PC-3 (cell line): ENCODE data around the gene ADORA2B. TPM values are rescaled to one million over a fixed set of nuclear protein-coding genes. Genes with fewer than 3 reads are reported as not detected.

Experiments used
- ATAC-seq: fragments of 200-7000 bp; cut with Tn5 transposase; 2 replicates; pipeline ENCODE4 v1.9.1; 2020; ENCODE audit warnings: mild to moderate bottlenecking, moderate library complexity
- BruUV-seq: library from RNA; stranded (reverse); fragments of 400-500 nt; replicated peaks from 2 replicates; lab custom pipeline; 2021; lab: Mats Ljungman, UMichigan
- CTCF ChIA-PET: fragments of 300-600 bp; sonication (Branson Sonifier 250); formaldehyde crosslinking; loops from one replicate; lab custom pipeline; 2022; ENCODE audit warnings: antibody characterized with exemption; lab: Charles Lee
- POLR2A ChIA-PET: fragments of 300-600 bp; sonication (Branson Sonifier 250); formaldehyde crosslinking; loops from one replicate; lab custom pipeline; 2022; ENCODE audit warnings: antibody characterized with exemption; ENCODE audit not compliant: unreplicated experiment; lab: Charles Lee
- DNase-seq: peaks from one replicate; pipeline ENCODE4 v3.0.0-alpha.2; 2015
- H2AFZ ChIP-seq: fragments of 300-600 bp; sonication (generic); 2 replicates; pipeline ENCODE4 v1.6.0; 2016; ENCODE audit warnings: antibody characterized with exemption, low read length
- H3F3A ChIP-seq: fragments of 300-600 bp; sonication (generic); one replicate; pipeline ENCODE4 v1.6.0; 2017; ENCODE audit warnings: antibody characterized with exemption, low read length, control low read depth, mild to moderate bottlenecking; ENCODE audit not compliant: unreplicated experiment
- H3K27ac ChIP-seq: fragments of 300-600 bp; sonication (generic); 2 replicates; pipeline ENCODE4 v1.5.1; 2016; ENCODE audit warnings: mild to moderate bottlenecking, low read length
- H3K27me3 ChIP-seq: fragments of 300-600 bp; sonication (generic); 2 replicates; pipeline ENCODE4 v1.6.1; 2016; ENCODE audit warnings: low read length, mixed read lengths
- H3K36me3 ChIP-seq: fragments of 300-600 bp; sonication (generic); 2 replicates; pipeline ENCODE4 v1.6.1; 2016; ENCODE audit warnings: low read depth, mixed run types, low read length, mixed read lengths
- H3K4me1 ChIP-seq: fragments of 300-600 bp; sonication (generic); 2 replicates; pipeline ENCODE4 v1.5.1; 2016; ENCODE audit warnings: low read length; ENCODE audit not compliant: insufficient read depth
- H3K4me2 ChIP-seq: fragments of 300-600 bp; sonication (generic); 2 replicates; pipeline ENCODE4 v1.6.0; 2016; ENCODE audit warnings: low read length
- H3K4me3 ChIP-seq: fragments of 300-600 bp; sonication (generic); 2 replicates; pipeline ENCODE4 v1.5.1; 2016; ENCODE audit warnings: mild to moderate bottlenecking, low read length, mixed read lengths
- H3K79me2 ChIP-seq: fragments of 300-600 bp; sonication (generic); 2 replicates; pipeline ENCODE4 v1.6.1; 2017; ENCODE audit warnings: low read length, mixed read lengths
- H3K9ac ChIP-seq: fragments of 300-600 bp; sonication (generic); 2 replicates; pipeline ENCODE4 v1.6.0; 2016; ENCODE audit warnings: mild to moderate bottlenecking, low read length
- H3K9me2 ChIP-seq: fragments of 300-600 bp; sonication (generic); replicated peaks from 2 replicates; pipeline ENCODE4 v1.6.1; 2016; ENCODE audit warnings: mixed run types, low read length, mixed read lengths
- H3K9me3 ChIP-seq: fragments of 300-600 bp; sonication (generic); 2 replicates; pipeline ENCODE4 v1.6.1; 2016; ENCODE audit warnings: low read length, mixed read lengths
- H4K20me1 ChIP-seq: fragments of 300-600 bp; sonication (generic); 2 replicates; pipeline ENCODE4 v1.6.1; 2016; ENCODE audit warnings: low read length, mixed read lengths
- EZH2 ChIP-seq: fragments of 300-600 bp; sonication (generic); IDR thresholded peaks from one replicate; pipeline ENCODE4 v1.6.1; 2017; ENCODE audit warnings: antibody characterized with exemption, mild to moderate bottlenecking, low read length; ENCODE audit not compliant: unreplicated experiment
- EZH2phosphoT487 ChIP-seq: fragments of 300-600 bp; sonication (generic); IDR thresholded peaks from 2 replicates; pipeline ENCODE4 v1.6.1; 2018; ENCODE audit warnings: mild to moderate bottlenecking, antibody characterized with exemption, low read length, borderline replicate concordance
- intact Hi-C: fragments of 100-400 bp; cut with micrococcal nuclease; formaldehyde crosslinking; loops from 2 replicates; pipeline ENCODE4 v1.9.0; 2023
- total RNA-seq: library from RNA; depleted of rRNA; stranded (reverse); fragments of >200 nt; gene quantifications from 2 replicates; pipeline ENCODE4 v1.2.3, GENCODE V29; 2014
- TF ChIP-seq, protein P1 (sequence below): fragments of 300-600 bp; sonication (generic); conservative IDR thresholded peaks from 2 replicates; pipeline ENCODE4 v1.5.1; 2017; ENCODE audit warnings: antibody characterized with exemption, low read depth, mild to moderate bottlenecking, low read length

The ADORA2B gene
- total RNA-seq, 1 experiment from 2014 or later: 118 TPM

DNA sequence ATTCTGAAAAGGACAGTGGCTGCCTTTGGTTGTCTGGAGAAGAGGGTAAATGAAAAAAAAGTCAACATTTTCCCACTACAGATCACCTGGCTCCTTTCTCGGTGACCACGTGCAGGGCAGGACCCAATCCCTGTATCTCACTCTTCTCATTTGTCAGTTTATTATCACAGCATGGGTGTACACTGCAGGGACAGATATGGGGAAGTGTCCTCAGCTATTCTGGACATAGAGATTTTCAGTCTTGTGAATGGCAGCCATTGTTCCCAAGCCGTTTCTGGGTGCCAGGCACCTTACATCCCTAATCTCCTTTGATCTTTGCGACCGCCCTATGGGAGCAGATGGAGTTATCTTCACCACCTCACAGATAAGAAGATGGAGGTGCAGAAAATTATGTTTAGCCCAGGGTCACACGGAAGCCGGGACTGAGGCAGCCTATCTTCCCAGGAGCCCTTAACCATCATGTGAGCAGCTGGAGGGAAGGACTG is 7.2 kb downstream of the ADORA2B start:
- H3K27me3 ChIP-seq: no peaks in the 10 kb centered on the region
- intact Hi-C loops: no loop called here
- H3K9me3 ChIP-seq: no peaks in the 10 kb centered on the region
- peaks cover 16% of the 10 kb centered on the region for H3K36me3 ChIP-seq
- H4K20me1 ChIP-seq: 0 out of 2 replicates have a peak, but pooled peaks cover 4% of the 10 kb centered on the region
- ChIA-PET CTCF (no interaction called here), POLR2A (no interaction called here)
- H3K4me2 ChIP-seq: no peak overlapping the region
- H3K27ac ChIP-seq: peak overlapping the region; percentile 85
- ATAC-seq (no peak), DNase-seq (peak; percentile 2)
- H3K9me2 ChIP-seq: no peaks in the 10 kb centered on the region
- H3F3A ChIP-seq: peaks cover 11% of the 10 kb centered on the region
- H2AFZ ChIP-seq: no peak overlapping the region
- BruUV-seq: no TSS peak
- TF ChIP-seq, protein P1, sequence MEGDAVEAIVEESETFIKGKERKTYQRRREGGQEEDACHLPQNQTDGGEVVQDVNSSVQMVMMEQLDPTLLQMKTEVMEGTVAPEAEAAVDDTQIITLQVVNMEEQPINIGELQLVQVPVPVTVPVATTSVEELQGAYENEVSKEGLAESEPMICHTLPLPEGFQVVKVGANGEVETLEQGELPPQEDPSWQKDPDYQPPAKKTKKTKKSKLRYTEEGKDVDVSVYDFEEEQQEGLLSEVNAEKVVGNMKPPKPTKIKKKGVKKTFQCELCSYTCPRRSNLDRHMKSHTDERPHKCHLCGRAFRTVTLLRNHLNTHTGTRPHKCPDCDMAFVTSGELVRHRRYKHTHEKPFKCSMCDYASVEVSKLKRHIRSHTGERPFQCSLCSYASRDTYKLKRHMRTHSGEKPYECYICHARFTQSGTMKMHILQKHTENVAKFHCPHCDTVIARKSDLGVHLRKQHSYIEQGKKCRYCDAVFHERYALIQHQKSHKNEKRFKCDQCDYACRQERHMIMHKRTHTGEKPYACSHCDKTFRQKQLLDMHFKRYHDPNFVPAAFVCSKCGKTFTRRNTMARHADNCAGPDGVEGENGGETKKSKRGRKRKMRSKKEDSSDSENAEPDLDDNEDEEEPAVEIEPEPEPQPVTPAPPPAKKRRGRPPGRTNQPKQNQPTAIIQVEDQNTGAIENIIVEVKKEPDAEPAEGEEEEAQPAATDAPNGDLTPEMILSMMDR: no peak
- TF ChIP-seq EZH2: no peak
- TF ChIP-seq EZH2phosphoT487: no peak
- peaks cover 57% of the 10 kb centered on the region for H3K4me1 ChIP-seq
- no peak overlapping the region for H3K4me3 ChIP-seq
- H3K79me2 ChIP-seq: peaks cover 97% of the 10 kb centered on the region
- no peak overlapping the region for H3K9ac ChIP-seq

DNA sequence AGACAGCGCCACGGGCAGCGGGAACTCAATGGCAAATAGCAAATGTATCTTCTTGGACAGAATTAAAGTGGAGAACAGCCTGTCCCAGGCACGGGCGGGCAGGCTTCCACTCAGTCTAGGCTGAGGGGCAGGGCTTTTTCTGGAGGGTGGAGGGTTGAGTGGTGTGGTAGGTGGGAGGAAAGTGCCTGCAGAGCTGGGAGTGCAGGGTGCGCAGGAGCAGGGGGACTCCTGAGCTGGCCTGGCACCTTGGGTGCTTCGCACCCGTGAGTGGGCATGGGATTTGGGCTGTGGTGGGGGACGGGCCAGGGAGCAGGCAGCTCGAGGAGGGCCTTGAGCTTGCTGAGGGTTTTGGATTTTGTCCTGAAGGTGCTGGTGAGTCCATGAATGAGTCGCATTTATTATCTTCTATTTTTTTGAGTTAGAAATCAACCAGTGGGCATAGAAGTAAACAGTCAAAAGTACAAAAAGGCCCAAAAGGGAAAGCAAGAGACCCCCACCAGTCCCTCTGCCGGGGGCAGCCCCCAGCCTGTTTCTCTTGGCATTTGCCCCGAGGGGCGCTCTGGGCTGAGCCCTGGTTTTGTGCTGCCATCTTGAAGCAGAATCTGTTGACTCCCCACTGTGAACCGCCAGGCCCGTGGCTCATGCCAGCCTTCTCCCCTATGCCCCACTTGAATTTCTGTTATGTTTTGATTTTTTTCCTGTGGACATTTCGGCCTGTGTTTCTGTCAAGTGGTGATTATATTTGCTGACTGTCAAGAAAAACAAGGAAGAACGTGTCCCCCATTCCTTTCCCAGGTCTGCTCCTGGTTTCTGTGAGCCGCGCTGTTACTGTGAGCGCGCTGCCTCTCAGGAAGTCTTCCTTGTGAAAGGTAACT is 8.2 kb downstream of the ADORA2B start:
- Histone ChIP-seq H3K9me3 (no peaks in the 10 kb centered on the region), H2AFZ (no peak overlapping the region), H3K9ac (no peak overlapping the region; the same call in 1 of the 2 replicates), H3K4me1 (peaks cover 58% of the 10 kb centered on the region), H3F3A (peaks cover 11% of the 10 kb centered on the region), H3K27me3 (no peaks in the 10 kb centered on the region), H3K4me2 (no peak overlapping the region), H3K36me3 (peaks cover 16% of the 10 kb centered on the region), H3K9me2 (no peaks in the 10 kb centered on the region), H3K79me2 (peaks cover 97% of the 10 kb centered on the region), H4K20me1 (no peaks in the 10 kb centered on the region), H3K27ac (peak overlapping the region; percentile 85), H3K4me3 (no peak overlapping the region)
- TF ChIP-seq, protein P1: no peak
- TF ChIP-seq EZH2phosphoT487 (no peak), EZH2 (no peak)
- ChIA-PET CTCF (interaction anchor here (1.1 kb wide), 1 partner anchor 8 kb away, joined by 5 read pairs; the partner anchor contains the start of gene ADORA2B), POLR2A (no interaction called here)
- intact Hi-C loops: no loop called here
- no TSS peak for BruUV-seq
- DNase-seq (no peak), ATAC-seq (no peak)

GRCh38 chr17:15954222-15954621 is 9.3 kb downstream of the ADORA2B start:
- ATAC-seq: peak; percentile 67
- Histone ChIP-seq H3K36me3 (peaks cover 16% of the 10 kb centered on the region), H2AFZ (no peak overlapping the region), H3K4me1 (peaks cover 63% of the 10 kb centered on the region), H3K9me3 (no peaks in the 10 kb centered on the region), H3K27ac (peak overlapping the region; percentile 85), H3K79me2 (peaks cover 93% of the 10 kb centered on the region), H4K20me1 (no peaks in the 10 kb centered on the region), H3F3A (peaks cover 18% of the 10 kb centered on the region), H3K9me2 (no peaks in the 10 kb centered on the region), H3K9ac (peak overlapping the region; percentile 45), H3K4me3 (no peak overlapping the region), H3K4me2 (peak overlapping the region; percentile 34), H3K27me3 (no peaks in the 10 kb centered on the region)
- POLR2A ChIA-PET: interaction anchor here (0.6 kb wide), 1 partner anchor 485 kb away, joined by 4 read pairs; no protein-coding TSS in a partner anchor
- peak; percentile 99 for DNase-seq
- TF ChIP-seq, protein P1: 0 out of 2 replicates have a peak, but pooled peaks have one; percentile 7
- no peak for TF ChIP-seq EZH2phosphoT487
- no peak for TF ChIP-seq EZH2
- CTCF ChIA-PET: interaction anchor here (0.5 to 1.1 kb wide), 2 partner anchors 9 to 45 kb away, joined by 3 to 5 read pairs; partner anchors contain the start of gene ADORA2B
- intact Hi-C loops: no loop called here
- no TSS peak for BruUV-seq
